HepG2 (cell line): ENCODE data around the gene OTX1. TPM values are rescaled to one million over a fixed set of nuclear protein-coding genes. Genes with fewer than 3 reads are reported as not detected.
A peak's percentile ranks its signal among the peaks of the same experiment; 100 is the strongest.

Experiments
- ATF1 ChIP-seq: IDR thresholded peaks from 2 replicates; pipeline ENCODE4 v1.6.1; 2016; ENCODE audit warnings: mild to moderate bottlenecking, control low read depth
- HMG20A ChIP-seq: IDR thresholded peaks from 2 replicates; pipeline ENCODE4 v1.6.1; 2016; ENCODE audit warnings: borderline replicate concordance
- HNRNPLL ChIP-seq: fragments of 200-400 bp; formaldehyde crosslinking; IDR thresholded peaks from 2 replicates; pipeline ENCODE4 v1.6.1; 2017; ENCODE audit warnings: mild to moderate bottlenecking, low read depth, low read length; ENCODE audit not compliant: poor library complexity, severe bottlenecking
- ISX ChIP-seq: sonication (generic); formaldehyde crosslinking; conservative IDR thresholded peaks from 2 replicates; pipeline ENCODE4 v1.5.0; 2020; ENCODE audit warnings: missing genetic modification reagents
- KDM4B ChIP-seq: sonication (generic); formaldehyde crosslinking; IDR thresholded peaks from 2 replicates; pipeline ENCODE4 v1.4.0; 2020; ENCODE audit warnings: missing genetic modification reagents
- RARG ChIP-seq: sonication (generic); formaldehyde crosslinking; IDR thresholded peaks from 2 replicates; pipeline ENCODE4 v1.4.0; 2020; ENCODE audit warnings: low read depth, mild to moderate bottlenecking, missing genetic modification reagents
- RBAK ChIP-seq: sonication (generic); formaldehyde crosslinking; IDR thresholded peaks from 2 replicates; pipeline ENCODE4 v1.5.1; 2020; ENCODE audit warnings: mild to moderate bottlenecking, missing genetic modification reagents
- SIX4 ChIP-seq: sonication (generic); formaldehyde crosslinking; IDR thresholded peaks from 2 replicates; pipeline ENCODE4 v1.4.0; 2020; ENCODE audit warnings: missing genetic modification reagents
- ZNF232 ChIP-seq: sonication (generic); formaldehyde crosslinking; IDR thresholded peaks from 2 replicates; pipeline ENCODE4 v1.4.0; 2020; ENCODE audit warnings: missing genetic modification reagents, borderline replicate concordance
- ZNF337 ChIP-seq: sonication (generic); formaldehyde crosslinking; IDR thresholded peaks from 2 replicates; pipeline ENCODE4 v1.5.1; 2020; ENCODE audit warnings: missing genetic modification reagents, low read depth, mild to moderate bottlenecking, borderline replicate concordance
- ZNF468 ChIP-seq: sonication (generic); formaldehyde crosslinking; IDR thresholded peaks from 2 replicates; pipeline ENCODE4 v1.8.0; 2022; ENCODE audit warnings: mild to moderate bottlenecking, moderate library complexity, missing genetic modification reagents
- polyA plus RNA-seq, 8 experiments: library from polyadenylated mRNA; depleted of rRNA in 3 of 8; stranded (reverse) in 7 of 8; unstranded in 1 of 8; fragments of >200 nt; fragmentation: Illumina TruSeq in 4 of 8; extraction: Trizol in 4 of 8; gene quantifications; 2 replicates each; pipeline versions ENCODE4 v1.2.1 to v1.2.3, GENCODE V29; 2011 to 2016; ENCODE audit warnings: low read depth in 4 of 8, missing spikeins in 1 of 8, mixed read lengths in 1 of 8; ENCODE audit not compliant: insufficient read depth in 1 of 8
- total RNA-seq, 5 experiments: library from RNA; depleted of rRNA; stranded (reverse); fragments of >200 nt; fragmentation: Illumina TruSeq; extraction: Trizol; gene quantifications; 2 replicates each; pipeline ENCODE4 v1.2.3, GENCODE V29; 2016; ENCODE audit warnings: low read depth in 1 of 5
- TF ChIP-seq, protein P1 (sequence below): sonication (generic); formaldehyde crosslinking; IDR thresholded peaks from 2 replicates; pipeline ENCODE4 v1.4.0; 2020; ENCODE audit warnings: missing genetic modification reagents, borderline replicate concordance
- TF ChIP-seq, protein P2 (sequence below): sonication (generic); formaldehyde crosslinking; conservative IDR thresholded peaks from 2 replicates; pipeline ENCODE4 v1.8.0; 2022; ENCODE audit warnings: low read depth, missing genetic modification reagents
- TF ChIP-seq, protein P3 (sequence below): sonication (generic); formaldehyde crosslinking; IDR thresholded peaks from 2 replicates; pipeline ENCODE4 v1.5.0; 2020; ENCODE audit warnings: mild to moderate bottlenecking, missing genetic modification reagents, moderate library complexity
- TF ChIP-seq, protein P4 (sequence below): fragments of 450-650 bp; IDR thresholded peaks from 2 replicates; pipeline ENCODE4 v1.6.1; 2017; ENCODE audit warnings: mild to moderate bottlenecking
- TF ChIP-seq, protein P5 (sequence below): sonication (generic); formaldehyde crosslinking; IDR thresholded peaks from 2 replicates; pipeline ENCODE4 v1.8.0; 2022; ENCODE audit warnings: mild to moderate bottlenecking, missing genetic modification reagents

Gene OTX1
- total and polyA plus RNA-seq, 2 of the 13 experiments (the other 11 are each of a cell fraction or from before 2014, with no cell fraction given): 1.0 to 5.0 TPM

DNA sequence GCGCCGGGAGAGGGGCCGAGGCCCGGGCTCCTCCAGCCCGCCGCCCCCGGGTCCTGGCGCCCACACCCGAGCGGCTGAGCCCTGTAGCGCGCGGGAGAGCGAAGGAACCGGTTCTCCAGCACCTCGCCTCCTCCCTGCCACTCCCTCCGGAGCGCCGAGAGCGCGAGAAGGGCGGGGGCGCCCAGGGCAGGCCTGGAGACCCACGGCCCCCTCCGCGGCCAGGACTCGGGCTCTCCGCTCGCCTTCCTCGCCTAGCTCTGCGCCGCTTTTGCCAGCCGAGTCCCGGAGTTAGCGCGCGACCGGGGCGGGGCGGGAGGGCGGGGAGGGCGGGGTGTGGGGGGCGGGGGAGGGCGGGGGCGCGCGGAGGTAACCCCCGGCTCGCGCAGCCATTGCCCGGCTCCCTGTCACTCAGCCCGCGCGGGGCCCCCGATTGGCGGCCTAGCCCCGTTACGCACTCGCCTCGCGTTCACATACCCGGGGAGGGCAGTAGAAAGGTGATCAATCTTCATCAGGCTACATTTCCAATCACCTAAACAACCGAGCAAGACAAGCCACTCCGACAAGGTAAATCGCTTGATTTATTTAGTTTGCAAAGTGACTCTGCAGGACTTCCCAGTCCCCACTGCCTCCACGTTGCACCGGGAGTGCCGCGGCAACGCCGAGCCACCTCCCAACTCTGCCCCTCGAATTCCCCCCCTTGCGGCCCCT is at the start of gene OTX1 (continued):
- TF ChIP-seq RBAK: no peak
- no peak for TF ChIP-seq RARG (CRISPR knock-in tag)
- TF ChIP-seq, protein P1, sequence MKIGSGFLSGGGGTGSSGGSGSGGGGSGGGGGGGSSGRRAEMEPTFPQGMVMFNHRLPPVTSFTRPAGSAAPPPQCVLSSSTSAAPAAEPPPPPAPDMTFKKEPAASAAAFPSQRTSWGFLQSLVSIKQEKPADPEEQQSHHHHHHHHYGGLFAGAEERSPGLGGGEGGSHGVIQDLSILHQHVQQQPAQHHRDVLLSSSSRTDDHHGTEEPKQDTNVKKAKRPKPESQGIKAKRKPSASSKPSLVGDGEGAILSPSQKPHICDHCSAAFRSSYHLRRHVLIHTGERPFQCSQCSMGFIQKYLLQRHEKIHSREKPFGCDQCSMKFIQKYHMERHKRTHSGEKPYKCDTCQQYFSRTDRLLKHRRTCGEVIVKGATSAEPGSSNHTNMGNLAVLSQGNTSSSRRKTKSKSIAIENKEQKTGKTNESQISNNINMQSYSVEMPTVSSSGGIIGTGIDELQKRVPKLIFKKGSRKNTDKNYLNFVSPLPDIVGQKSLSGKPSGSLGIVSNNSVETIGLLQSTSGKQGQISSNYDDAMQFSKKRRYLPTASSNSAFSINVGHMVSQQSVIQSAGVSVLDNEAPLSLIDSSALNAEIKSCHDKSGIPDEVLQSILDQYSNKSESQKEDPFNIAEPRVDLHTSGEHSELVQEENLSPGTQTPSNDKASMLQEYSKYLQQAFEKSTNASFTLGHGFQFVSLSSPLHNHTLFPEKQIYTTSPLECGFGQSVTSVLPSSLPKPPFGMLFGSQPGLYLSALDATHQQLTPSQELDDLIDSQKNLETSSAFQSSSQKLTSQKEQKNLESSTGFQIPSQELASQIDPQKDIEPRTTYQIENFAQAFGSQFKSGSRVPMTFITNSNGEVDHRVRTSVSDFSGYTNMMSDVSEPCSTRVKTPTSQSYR: peak; percentile 31; the same call in 1 of the 2 replicates
- TF ChIP-seq SIX4: no peak
- TF ChIP-seq, protein P2, sequence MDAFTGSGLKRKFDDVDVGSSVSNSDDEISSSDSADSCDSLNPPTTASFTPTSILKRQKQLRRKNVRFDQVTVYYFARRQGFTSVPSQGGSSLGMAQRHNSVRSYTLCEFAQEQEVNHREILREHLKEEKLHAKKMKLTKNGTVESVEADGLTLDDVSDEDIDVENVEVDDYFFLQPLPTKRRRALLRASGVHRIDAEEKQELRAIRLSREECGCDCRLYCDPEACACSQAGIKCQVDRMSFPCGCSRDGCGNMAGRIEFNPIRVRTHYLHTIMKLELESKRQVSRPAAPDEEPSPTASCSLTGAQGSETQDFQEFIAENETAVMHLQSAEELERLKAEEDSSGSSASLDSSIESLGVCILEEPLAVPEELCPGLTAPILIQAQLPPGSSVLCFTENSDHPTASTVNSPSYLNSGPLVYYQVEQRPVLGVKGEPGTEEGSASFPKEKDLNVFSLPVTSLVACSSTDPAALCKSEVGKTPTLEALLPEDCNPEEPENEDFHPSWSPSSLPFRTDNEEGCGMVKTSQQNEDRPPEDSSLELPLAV (CRISPR knock-in tag): 0 out of 2 replicates have a peak, but pooled peaks have one; percentile 77
- TF ChIP-seq, protein P3, sequence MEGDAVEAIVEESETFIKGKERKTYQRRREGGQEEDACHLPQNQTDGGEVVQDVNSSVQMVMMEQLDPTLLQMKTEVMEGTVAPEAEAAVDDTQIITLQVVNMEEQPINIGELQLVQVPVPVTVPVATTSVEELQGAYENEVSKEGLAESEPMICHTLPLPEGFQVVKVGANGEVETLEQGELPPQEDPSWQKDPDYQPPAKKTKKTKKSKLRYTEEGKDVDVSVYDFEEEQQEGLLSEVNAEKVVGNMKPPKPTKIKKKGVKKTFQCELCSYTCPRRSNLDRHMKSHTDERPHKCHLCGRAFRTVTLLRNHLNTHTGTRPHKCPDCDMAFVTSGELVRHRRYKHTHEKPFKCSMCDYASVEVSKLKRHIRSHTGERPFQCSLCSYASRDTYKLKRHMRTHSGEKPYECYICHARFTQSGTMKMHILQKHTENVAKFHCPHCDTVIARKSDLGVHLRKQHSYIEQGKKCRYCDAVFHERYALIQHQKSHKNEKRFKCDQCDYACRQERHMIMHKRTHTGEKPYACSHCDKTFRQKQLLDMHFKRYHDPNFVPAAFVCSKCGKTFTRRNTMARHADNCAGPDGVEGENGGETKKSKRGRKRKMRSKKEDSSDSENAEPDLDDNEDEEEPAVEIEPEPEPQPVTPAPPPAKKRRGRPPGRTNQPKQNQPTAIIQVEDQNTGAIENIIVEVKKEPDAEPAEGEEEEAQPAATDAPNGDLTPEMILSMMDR (CRISPR knock-in tag): peak; percentile 18; the same call in 1 of the 2 replicates
- no peak for TF ChIP-seq ZNF232 (CRISPR knock-in tag)
- TF ChIP-seq HNRNPLL: peak; percentile 95
- TF ChIP-seq HMG20A (CRISPR knock-in tag): no peak
- 0 out of 2 replicates have a peak, but pooled peaks have one; percentile 51 for TF ChIP-seq ISX (CRISPR knock-in tag)
- peak; percentile 75 for TF ChIP-seq ATF1 (CRISPR knock-in tag)
- TF ChIP-seq KDM4B (CRISPR knock-in tag): peak; percentile 40; the same call in 1 of the 2 replicates
- no peak for TF ChIP-seq ZNF468 (CRISPR knock-in tag)
- no peak for TF ChIP-seq ZNF337 (CRISPR knock-in tag)
- TF ChIP-seq, protein P4, sequence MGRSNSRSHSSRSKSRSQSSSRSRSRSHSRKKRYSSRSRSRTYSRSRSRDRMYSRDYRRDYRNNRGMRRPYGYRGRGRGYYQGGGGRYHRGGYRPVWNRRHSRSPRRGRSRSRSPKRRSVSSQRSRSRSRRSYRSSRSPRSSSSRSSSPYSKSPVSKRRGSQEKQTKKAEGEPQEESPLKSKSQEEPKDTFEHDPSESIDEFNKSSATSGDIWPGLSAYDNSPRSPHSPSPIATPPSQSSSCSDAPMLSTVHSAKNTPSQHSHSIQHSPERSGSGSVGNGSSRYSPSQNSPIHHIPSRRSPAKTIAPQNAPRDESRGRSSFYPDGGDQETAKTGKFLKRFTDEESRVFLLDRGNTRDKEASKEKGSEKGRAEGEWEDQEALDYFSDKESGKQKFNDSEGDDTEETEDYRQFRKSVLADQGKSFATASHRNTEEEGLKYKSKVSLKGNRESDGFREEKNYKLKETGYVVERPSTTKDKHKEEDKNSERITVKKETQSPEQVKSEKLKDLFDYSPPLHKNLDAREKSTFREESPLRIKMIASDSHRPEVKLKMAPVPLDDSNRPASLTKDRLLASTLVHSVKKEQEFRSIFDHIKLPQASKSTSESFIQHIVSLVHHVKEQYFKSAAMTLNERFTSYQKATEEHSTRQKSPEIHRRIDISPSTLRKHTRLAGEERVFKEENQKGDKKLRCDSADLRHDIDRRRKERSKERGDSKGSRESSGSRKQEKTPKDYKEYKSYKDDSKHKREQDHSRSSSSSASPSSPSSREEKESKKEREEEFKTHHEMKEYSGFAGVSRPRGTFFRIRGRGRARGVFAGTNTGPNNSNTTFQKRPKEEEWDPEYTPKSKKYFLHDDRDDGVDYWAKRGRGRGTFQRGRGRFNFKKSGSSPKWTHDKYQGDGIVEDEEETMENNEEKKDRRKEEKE: no peak
- TF ChIP-seq, protein P5, sequence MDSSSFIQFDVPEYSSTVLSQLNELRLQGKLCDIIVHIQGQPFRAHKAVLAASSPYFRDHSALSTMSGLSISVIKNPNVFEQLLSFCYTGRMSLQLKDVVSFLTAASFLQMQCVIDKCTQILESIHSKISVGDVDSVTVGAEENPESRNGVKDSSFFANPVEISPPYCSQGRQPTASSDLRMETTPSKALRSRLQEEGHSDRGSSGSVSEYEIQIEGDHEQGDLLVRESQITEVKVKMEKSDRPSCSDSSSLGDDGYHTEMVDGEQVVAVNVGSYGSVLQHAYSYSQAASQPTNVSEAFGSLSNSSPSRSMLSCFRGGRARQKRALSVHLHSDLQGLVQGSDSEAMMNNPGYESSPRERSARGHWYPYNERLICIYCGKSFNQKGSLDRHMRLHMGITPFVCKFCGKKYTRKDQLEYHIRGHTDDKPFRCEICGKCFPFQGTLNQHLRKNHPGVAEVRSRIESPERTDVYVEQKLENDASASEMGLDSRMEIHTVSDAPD (CRISPR knock-in tag): no peak
